Myocyte (in vitro differentiated cells): ENCODE measurements around the gene OAT. TPM values are rescaled to one million over a fixed set of nuclear protein-coding genes. Genes with fewer than 3 reads are reported as not detected.
"Not testable (repeated sequence)": the region's sequence is repeated elsewhere in the genome, so short reads cannot be mapped to it uniquely, and the experiment has no call there.

Experiments
- DNase-seq: peaks from one replicate; pipeline ENCODE4 v3.0.0-alpha.2; 2012; ENCODE audit warnings: low read depth
- total RNA-seq: library from RNA; depleted of rRNA; stranded (reverse); fragments of >200 nt; gene quantifications from 2 replicates; pipeline ENCODE4 v1.2.3, GENCODE V29; 2014

OAT gene
- total RNA-seq, 1 donor from 2014 or later = 72.4 TPM

DNA sequence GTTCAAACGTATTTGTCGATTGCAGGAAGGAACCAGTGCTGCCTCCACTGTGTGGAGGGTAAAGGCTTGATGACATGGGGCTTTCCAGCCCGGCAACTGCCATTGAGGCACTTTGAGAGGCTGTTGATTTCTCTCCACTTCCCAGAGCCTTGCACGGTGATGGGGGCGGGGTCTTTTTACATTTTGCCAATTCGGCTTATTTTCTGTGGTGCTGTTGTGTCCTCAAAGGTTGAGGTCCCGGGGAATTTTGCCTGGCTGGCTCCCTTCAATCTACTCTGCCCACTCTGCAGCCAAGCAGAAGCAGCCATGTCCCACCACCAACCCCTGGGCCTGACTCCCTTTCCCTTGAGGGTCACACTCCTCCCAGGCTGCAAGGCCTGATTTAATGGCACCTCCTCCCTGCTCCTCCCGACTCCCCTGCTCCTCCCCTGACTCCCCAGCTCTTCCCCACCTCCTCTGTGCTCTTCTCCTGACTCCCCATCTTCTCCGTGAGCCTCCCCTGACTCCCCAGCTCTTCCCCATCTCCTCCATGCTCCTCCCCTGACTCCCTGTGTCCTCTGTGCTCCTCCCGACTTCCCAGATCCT lies 39.0 kb downstream of the OAT start:
- DNase-seq = no peak

DNA sequence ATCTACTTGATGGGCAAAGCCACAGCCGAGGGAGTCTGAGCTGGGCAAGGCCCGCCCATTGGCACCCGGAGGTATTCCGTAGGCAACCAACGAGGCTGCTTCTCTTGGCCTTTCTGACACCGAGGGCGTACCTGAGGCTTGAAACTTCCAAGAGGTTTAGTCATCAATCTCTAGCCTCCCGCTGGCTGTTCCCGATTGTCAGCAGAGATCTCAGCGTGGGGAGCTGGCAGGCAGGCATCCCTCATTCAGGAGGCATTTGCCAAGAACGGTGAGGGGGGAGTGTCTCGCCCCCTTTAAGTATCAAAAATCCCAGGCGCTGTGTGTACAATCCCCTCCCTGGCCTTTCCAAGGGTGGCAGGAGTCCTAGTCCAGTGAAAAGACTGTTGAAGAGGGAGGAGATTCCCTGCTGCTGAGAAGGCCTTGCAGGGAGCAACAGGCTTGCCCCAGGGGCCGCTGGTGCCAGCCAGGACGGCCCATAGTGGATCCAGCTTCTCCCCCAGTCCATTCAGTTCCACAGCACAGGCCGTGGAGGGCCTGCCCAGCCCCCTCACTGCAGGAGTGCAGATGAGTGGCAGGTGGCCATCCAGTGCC lies 39.7 kb downstream of the OAT start:
- no peak for DNase-seq

DNA sequence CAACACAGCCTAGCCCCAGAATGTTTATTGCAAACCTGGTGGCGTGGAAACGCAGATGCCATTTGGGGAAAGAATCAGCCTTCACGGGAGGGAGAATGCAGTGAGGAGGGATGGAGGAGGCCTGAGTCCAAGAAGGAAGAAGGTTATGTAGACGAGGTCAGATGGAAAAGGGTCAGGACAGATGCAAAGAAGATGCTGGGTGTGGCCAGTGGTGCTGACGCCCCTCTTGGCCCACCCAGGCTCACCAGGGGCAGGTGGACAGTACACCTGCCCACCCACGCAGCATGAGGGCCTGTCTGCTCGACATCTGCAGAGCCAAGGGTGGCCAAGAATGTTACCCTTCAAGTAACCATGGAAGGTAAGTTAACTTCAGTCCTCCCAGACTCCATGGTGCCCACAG lies 40.5 kb downstream of the OAT start:
- no peak for DNase-seq

GRCh38 chr10:124377101-124377500 lies 41.6 kb downstream of the OAT start:
- DNase-seq = no peak

- DNase-seq = no peak
These were observed 42.3 kb downstream of the OAT start for GRCh38 chr10:124376411-124376810.

- no peak for DNase-seq
These were observed 43.0 kb downstream of the OAT start for GRCh38 chr10:124375691-124376090.

GRCh38 chr10:124375353-124375614 lies 43.4 kb downstream of the OAT start:
- DNase-seq = no peak

- DNase-seq = no peak
These were observed 44.0 kb downstream of the OAT start for GRCh38 chr10:124374535-124375352.

DNA sequence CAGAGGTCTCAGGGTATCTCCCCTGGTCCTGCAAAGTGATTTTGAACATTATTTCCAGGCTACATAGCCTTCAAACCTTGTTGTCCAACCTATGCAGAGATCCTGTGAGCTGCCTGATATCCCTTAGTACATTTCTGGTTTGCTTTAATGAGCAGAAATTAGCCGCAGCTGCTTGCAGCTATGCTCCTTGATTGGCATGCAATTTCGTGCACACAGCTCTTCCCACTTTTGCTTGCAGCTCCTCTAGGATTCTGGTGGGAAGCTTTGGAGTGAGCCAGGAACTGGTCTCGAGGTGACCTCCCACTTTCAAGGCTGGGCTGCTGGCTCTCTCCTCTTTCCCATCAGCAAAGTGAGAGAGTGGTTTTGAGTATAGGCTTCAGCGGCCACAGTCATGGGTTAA lies 45.8 kb downstream of the OAT start:
- DNase-seq = no peak

- no peak for DNase-seq
These were observed 48.3 kb downstream of the OAT start for GRCh38 chr10:124370426-124370825.

GRCh38 chr10:124369986-124370385 lies 48.7 kb downstream of the OAT start:
- DNase-seq = no peak

- not testable (repeated sequence) for DNase-seq
These were observed 49.2 kb downstream of the OAT start for GRCh38 chr10:124369533-124369932.

DNA sequence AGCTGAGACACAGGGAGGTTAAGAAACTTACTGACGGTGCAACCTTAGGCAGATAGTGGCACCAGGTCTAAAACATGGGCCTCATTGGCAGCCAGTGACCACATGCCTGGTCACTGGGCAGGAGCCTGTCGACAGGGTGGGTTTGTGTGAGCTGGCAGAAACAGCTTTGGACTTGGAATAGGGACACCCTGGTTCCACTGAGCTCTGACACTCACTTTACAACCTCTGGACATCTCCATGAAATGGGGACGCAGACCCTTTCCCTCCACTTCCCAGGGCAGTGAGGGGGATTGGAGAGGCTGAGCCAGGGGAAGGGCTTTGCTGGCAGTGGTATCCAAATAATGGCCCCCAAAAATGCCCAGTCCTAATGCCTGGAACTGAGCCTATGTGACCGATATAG lies 49.7 kb downstream of the OAT start:
- no peak for DNase-seq

DNA sequence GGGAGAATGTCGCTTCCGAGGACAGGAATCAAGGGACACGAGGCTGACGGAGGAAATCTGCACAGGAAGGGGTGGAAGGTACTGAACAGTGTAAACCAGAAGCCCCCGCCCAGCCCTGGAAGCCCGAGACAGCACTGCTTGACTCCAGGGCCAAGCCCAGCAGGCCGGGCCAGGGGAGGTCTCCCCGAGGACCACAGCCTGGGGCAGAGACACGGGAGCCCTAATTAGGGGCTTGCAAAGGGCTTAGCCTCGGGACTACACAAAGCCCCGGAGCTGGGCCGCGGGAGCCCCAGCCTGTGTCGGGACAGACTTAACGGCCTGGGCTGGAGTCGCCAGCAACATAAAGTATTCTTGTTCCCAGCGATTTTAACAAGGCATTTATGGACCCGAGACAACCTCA lies 50.8 kb downstream of the OAT start:
- no peak for DNase-seq

- DNase-seq = no peak
These were observed 51.3 kb downstream of the OAT start for GRCh38 chr10:124367414-124367813.

DNA sequence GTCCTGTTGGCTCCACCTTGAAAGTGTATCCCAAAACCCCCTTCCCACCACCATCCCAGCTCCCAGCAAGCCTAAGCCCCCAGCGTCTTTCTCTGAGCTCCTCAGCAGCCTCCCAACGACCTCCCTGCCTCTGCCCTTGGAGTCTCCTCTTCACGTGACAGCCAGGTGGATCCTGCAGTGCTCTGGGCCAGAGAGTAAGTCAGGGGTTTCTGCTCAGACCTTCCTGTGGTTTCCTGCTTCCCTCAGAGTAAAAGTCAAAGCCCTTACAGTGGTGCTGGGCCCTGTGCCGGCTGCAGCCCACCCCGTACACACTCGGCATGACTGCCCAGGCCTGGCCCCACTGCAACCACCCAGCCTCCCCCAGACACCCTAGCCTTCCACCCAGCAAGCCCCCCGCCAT lies 51.9 kb downstream of the OAT start:
- no peak for DNase-seq

- no peak for DNase-seq
These were observed 52.4 kb downstream of the OAT start for GRCh38 chr10:124366343-124366742.

- no peak for DNase-seq
These were observed 54.0 kb downstream of the OAT start for GRCh38 chr10:124364674-124365073.

GRCh38 chr10:124362568-124362967 lies 56.2 kb downstream of the OAT start:
- DNase-seq = no peak

- DNase-seq = no peak
These were observed 59.3 kb downstream of the OAT start for GRCh38 chr10:124359336-124359832.

DNA sequence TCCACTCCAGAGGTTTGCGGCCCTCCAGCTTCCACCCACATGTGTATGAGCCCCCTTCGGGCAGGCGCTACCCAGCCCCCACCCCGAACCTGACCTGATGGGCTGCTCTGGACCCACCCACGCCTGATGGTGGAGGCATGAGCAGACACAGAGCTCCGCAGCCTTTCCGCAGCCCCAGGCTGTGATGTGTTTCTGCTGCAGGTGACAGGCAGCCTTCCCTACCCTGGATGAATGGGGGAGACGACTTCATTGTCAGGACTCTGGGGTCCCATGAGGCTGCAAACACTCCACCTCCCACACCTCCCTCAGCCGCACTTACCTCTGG lies 61.2 kb downstream of the OAT start:
- no peak for DNase-seq

- no peak for DNase-seq
These were observed 61.8 kb downstream of the OAT start for GRCh38 chr10:124356701-124357560.
